Large intestine (tissue), 3 donors: ENCODE results near the gene TGDS. TPM values are rescaled to one million over a fixed set of nuclear protein-coding genes. Genes with fewer than 3 reads are reported as not detected.

Experiments
- DNase-seq, 2 donors: peaks; one replicate each; pipeline versions ENCODE4 v3.0.0 to v3.0.0-alpha.2; 2013
- H3K27ac ChIP-seq: one replicate; pipeline ENCODE4 v1.5.1; 2013; ENCODE audit warnings: low read length
- H3K27me3 ChIP-seq: 2 replicates; pipeline ENCODE4 v1.6.1; 2013; ENCODE audit warnings: low read length; ENCODE audit not compliant: control insufficient read depth, insufficient read depth
- H3K36me3 ChIP-seq: 2 replicates; pipeline ENCODE4 v1.6.1; 2013; ENCODE audit warnings: low read length; ENCODE audit not compliant: control insufficient read depth, insufficient read depth
- H3K4me1 ChIP-seq: one replicate; pipeline ENCODE4 v1.6.1; 2013; ENCODE audit warnings: low read length; ENCODE audit not compliant: control insufficient read depth, insufficient read depth
- H3K4me3 ChIP-seq: one replicate; pipeline ENCODE4 v1.5.1; 2013; ENCODE audit warnings: low read length
- H3K9me3 ChIP-seq: one replicate; pipeline ENCODE4 v1.6.1; 2013; ENCODE audit warnings: mild to moderate bottlenecking, low read depth, low read length, moderate library complexity; ENCODE audit not compliant: control insufficient read depth
- WGBS: methylation state at CpG from one replicate; pipeline ENCODE4 v1.1.5; 2013; ENCODE audit warnings: low lambda C conversion rate; ENCODE audit not compliant: insufficient coverage; 5-methylcytosine and 5-hydroxymethylcytosine counted together
- polyA plus RNA-seq: library from polyadenylated mRNA; unstranded; fragments of 120-200 nt; gene quantifications from one replicate; pipeline ENCODE4 v1.2.1, GENCODE V29; 2013

Gene TGDS
- polyA plus RNA-seq, 1 donor, result 21.6 TPM

DNA sequence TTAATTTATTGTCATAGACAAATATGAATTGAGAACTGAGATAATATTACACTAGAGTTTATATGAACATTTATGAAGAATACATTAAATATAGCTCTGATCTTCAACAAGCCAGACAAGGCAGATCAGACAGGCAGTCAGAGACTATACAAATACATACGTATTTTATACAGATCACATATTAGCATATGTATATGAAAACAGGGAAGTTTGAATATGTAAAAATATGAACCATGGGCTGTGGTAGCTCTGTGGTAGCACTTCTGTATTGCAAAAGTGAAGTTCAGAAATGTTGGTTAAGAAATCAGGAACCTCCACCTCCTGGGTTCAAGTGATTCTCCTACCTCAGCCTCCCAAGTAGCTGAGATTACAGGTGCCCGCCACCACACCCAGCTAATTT, 26.4 kb upstream of the TGDS start:
- no peak for DNase-seq
- no CpG with 5 or more reads among the region's 2 CpGs for WGBS

DNA sequence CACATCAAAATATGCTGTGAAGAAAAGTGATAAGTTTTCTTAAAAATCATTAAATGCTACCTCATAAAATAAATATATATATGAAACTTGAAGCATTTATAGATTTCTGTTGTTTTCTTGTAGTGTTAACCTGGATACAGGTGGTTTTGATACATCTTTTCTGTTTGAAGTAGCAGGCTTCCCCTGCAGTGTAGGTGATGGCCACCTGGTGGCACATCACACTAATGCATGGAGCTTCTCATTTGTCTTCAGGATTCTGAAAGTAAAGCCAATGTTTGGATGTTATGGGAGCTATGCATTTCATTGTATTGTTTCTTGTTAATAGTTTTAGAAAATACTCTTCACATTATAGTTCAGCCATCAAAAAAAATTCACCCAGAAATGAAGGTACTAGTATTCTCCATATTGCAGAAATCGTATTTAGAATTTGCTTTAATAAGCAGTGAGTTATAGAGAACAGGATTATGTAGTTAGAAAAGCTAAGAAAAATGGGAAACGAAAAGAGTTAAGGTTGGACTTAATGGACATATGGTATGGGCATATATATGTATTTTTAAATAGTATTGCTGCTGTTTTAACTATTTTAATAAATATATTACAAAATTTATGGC, 24.4 kb upstream of the TGDS start:
- Histone ChIP-seq H3K9me3 (no peaks in the 10 kb centered on the region), H3K27me3 (no peaks in the 10 kb centered on the region), H3K27ac (no peak overlapping the region), H3K4me1 (no peaks in the 10 kb centered on the region), H3K4me3 (no peak overlapping the region), H3K36me3 (peaks cover 27% of the 10 kb centered on the region)
- WGBS, result 92% methylated on average over 2 of the region's 2 CpGs
- peak in 1 of 2 donors; percentile 34 for DNase-seq

More for the DNA sequence above, 26.4 kb upstream of the TGDS start:
- Histone ChIP-seq H3K4me1 (no peaks in the 10 kb centered on the region), H3K4me3 (no peak overlapping the region), H3K27ac (no peak overlapping the region), H3K27me3 (no peaks in the 10 kb centered on the region), H3K9me3 (no peaks in the 10 kb centered on the region), H3K36me3 (peaks cover 30% of the 10 kb centered on the region)

- H3K4me3 ChIP-seq, result no peak overlapping the region
- H3K27ac ChIP-seq, result no peak overlapping the region
- H3K36me3 ChIP-seq, result peaks cover 17% of the 10 kb centered on the region
- DNase-seq, result peak in 1 of 2 donors; percentile 24
- no peaks in the 10 kb centered on the region for H3K4me1 ChIP-seq
- 40% methylated on average over 2 of the region's 4 CpGs for WGBS
- no peaks in the 10 kb centered on the region for H3K27me3 ChIP-seq
- H3K9me3 ChIP-seq, result no peaks in the 10 kb centered on the region
Measured at GRCh38 chr13:94617389-94618000, 21.5 kb upstream of the TGDS start.

GRCh38 chr13:94613051-94613450, 17.1 kb upstream of the TGDS start:
- H3K4me1 ChIP-seq, result no peaks in the 10 kb centered on the region
- no peak overlapping the region for H3K4me3 ChIP-seq

GRCh38 chr13:94612050-94612449, 16.1 kb upstream of the TGDS start:
- Histone ChIP-seq H3K27ac (no peak overlapping the region), H3K9me3 (no peaks in the 10 kb centered on the region), H3K4me3 (no peak overlapping the region), H3K27me3 (no peaks in the 10 kb centered on the region), H3K36me3 (peaks cover 24% of the 10 kb centered on the region), H3K4me1 (no peaks in the 10 kb centered on the region)
- WGBS, result 100% methylated on average over 3 of the region's 4 CpGs
- no peak for DNase-seq

More at GRCh38 chr13:94613051-94613450, 17.1 kb upstream of the TGDS start:
- Histone ChIP-seq H3K27ac (no peak overlapping the region), H3K27me3 (no peaks in the 10 kb centered on the region), H3K36me3 (peaks cover 22% of the 10 kb centered on the region), H3K9me3 (no peaks in the 10 kb centered on the region)
- no peak for DNase-seq

GRCh38 chr13:94610475-94610874, 14.5 kb upstream of the TGDS start:
- peaks cover 27% of the 10 kb centered on the region for H3K36me3 ChIP-seq
- H3K27ac ChIP-seq, result no peak overlapping the region
- WGBS, result no CpG with 5 or more reads among the region's 5 CpGs

DNA sequence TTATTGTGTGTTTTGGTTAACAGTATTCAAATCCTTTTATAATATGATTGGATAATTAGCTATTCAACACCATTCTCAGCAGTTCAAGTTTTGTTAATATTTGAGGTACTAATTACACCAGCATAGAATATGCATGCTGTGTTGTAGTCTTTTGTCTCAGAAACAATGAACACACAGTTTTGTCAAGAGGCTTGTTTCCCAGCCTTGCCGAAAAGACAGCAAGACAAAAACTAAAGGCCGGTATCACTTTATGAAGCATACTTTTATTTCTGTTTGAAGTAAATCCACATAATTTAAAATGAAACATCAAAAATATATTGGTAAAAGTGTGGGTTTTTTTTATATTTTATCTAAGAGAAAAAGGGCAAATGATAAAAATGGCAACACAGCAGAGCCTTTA, 13.2 kb upstream of the TGDS start:
- H3K4me1 ChIP-seq, result no peaks in the 10 kb centered on the region
- no peaks in the 10 kb centered on the region for H3K9me3 ChIP-seq
- no peaks in the 10 kb centered on the region for H3K27me3 ChIP-seq
- 100% methylated on average over 2 of the region's 2 CpGs for WGBS
- no peak overlapping the region for H3K4me3 ChIP-seq
- no peak overlapping the region for H3K27ac ChIP-seq
- no peak for DNase-seq
- peaks cover 23% of the 10 kb centered on the region for H3K36me3 ChIP-seq

More at GRCh38 chr13:94610475-94610874, 14.5 kb upstream of the TGDS start:
- Histone ChIP-seq H3K4me3 (no peak overlapping the region), H3K27me3 (no peaks in the 10 kb centered on the region), H3K4me1 (no peaks in the 10 kb centered on the region), H3K9me3 (no peaks in the 10 kb centered on the region)
- DNase-seq, result no peak

DNA sequence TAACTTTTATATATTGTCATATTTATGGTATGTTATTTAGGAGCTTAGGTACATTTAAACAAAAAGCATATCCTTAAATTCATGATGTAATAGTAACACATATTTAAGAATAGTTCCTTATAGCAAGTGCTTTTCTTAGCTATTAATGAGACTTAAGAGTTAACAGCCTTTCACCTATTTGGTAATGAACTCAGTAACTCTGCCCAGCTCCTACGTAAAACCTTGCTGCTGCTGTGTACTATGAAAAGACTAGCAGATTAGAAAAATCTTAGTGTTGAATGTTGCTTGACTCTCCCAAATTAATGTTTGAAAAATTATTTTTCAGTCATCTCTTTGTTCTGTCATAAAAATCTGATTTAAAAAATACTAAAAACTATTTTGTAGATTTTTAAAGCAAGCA, 12.6 kb upstream of the TGDS start:
- H3K27ac ChIP-seq, result no peak overlapping the region
- WGBS, result no CpG with 5 or more reads among the region's 1 CpG
- DNase-seq, result no peak
- no peaks in the 10 kb centered on the region for H3K27me3 ChIP-seq
- no peak overlapping the region for H3K4me3 ChIP-seq
- no peaks in the 10 kb centered on the region for H3K4me1 ChIP-seq
- H3K36me3 ChIP-seq, result peaks cover 21% of the 10 kb centered on the region
- no peaks in the 10 kb centered on the region for H3K9me3 ChIP-seq

DNA sequence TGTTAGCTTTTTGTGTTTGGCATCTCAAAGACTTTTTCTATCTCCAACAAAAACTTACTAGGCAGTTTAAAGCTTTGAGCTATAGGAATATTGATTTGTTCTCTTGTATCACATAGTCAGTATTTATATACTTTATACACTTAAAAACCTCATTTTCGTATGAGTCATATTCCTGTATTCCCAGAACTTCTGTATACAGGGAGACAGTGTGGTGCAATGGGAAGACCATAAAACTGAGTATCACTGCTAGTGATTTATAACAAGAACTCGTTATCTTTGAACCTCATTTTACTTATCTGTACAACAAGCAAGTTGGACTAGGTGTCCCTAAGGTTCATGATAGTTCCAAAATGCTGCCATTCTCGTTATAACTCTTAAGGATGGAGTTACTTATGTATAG, 12.0 kb upstream of the TGDS start:
- H3K9me3 ChIP-seq, result no peaks in the 10 kb centered on the region
- peak in 1 of 2 donors; percentile 8 for DNase-seq
- no CpG with 5 or more reads among the region's 3 CpGs for WGBS
- peaks cover 21% of the 10 kb centered on the region for H3K36me3 ChIP-seq
- no peaks in the 10 kb centered on the region for H3K4me1 ChIP-seq
- H3K27me3 ChIP-seq, result no peaks in the 10 kb centered on the region
- no peak overlapping the region for H3K27ac ChIP-seq
- no peak overlapping the region for H3K4me3 ChIP-seq

DNA sequence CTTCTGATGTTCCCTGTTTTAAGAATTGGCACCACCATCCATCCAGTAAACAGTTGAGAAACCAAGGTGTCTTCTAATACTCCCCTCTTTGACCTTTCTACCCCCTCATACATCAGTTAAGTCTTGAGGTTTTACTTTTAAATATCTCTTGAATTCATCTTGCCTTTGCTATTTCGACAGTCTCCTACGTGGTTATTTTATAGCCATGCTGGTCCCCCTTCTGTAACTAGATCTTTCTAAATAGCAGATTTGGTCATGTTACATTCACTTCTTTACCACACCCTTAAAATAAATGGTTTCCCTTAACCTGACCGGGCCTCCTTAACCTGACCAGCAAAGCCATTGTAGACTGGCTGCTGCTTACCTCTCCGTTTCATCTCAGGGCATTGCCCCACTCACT, 11.1 kb upstream of the TGDS start:
- Histone ChIP-seq H3K4me3 (no peak overlapping the region), H3K9me3 (no peaks in the 10 kb centered on the region), H3K4me1 (no peaks in the 10 kb centered on the region), H3K27ac (no peak overlapping the region), H3K27me3 (no peaks in the 10 kb centered on the region), H3K36me3 (peaks cover 19% of the 10 kb centered on the region)
- DNase-seq, result no peak
- WGBS, result 85% methylated on average over 2 of the region's 4 CpGs

DNA sequence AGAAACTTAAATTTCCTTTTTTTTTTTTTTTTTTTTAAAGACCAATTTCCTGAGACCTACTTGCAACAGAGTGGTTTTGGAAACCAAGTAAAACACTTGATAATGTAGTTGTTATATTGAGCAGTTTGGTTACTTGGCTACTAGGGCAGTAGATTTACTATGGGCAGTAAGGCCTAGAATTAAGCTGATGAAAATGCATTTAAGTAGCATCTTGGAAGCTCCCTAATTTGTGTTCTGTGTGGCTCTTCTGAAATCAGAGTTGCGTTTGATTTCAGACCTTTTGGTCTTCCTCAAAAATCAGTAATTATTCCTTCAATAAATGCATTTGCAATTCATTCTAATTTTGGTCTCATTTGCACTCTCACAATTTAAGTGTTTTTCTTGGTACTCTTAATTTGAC, 6.5 kb upstream of the TGDS start:
- H3K4me1 ChIP-seq, result peaks cover 12% of the 10 kb centered on the region
- H3K27me3 ChIP-seq, result no peaks in the 10 kb centered on the region
- peaks cover 6% of the 10 kb centered on the region for H3K9me3 ChIP-seq
- H3K36me3 ChIP-seq, result peaks cover 5% of the 10 kb centered on the region
- peak overlapping the region; percentile 66 for H3K4me3 ChIP-seq
- H3K27ac ChIP-seq, result peak overlapping the region; percentile 91
- DNase-seq, result no peak
- no CpG with 5 or more reads among the region's 1 CpG for WGBS
